Activated effector memory CD4-positive, alpha-beta T cell treated with Interleukin-2 at 50 U/mL for 16 hours (primary cell): Measurements from ENCODE around the gene SLX4.
"Not testable (repeated sequence)": the region's sequence is repeated elsewhere in the genome, so short reads cannot be mapped to it uniquely, and the experiment has no call there.

ENCODE experiments used
- DNase-seq: peaks from one replicate; pipeline ENCODE4 v3.0.0-alpha.2; 2020

Gene SLX4

GRCh38 chr16:3640632-3641501, 29.5 kb upstream of the SLX4 start:
- no peak for DNase-seq

- no peak for DNase-seq
Measured at GRCh38 chr16:3640207-3640606, 28.8 kb upstream of the SLX4 start.

GRCh38 chr16:3638916-3639644, 27.7 kb upstream of the SLX4 start:
- no peak for DNase-seq

- no peak for DNase-seq
Measured at GRCh38 chr16:3637371-3637923, 26.0 kb upstream of the SLX4 start.

GRCh38 chr16:3625911-3626732, 14.7 kb upstream of the SLX4 start:
- DNase-seq, result no peak

- no peak for DNase-seq
Measured at GRCh38 chr16:3625331-3625730, 13.9 kb upstream of the SLX4 start.

- no peak for DNase-seq
Measured at GRCh38 chr16:3623642-3624041, 12.2 kb upstream of the SLX4 start.

- no peak for DNase-seq
Measured at GRCh38 chr16:3618769-3619141, 7.3 kb upstream of the SLX4 start.

- DNase-seq, result no peak
Measured at GRCh38 chr16:3612510-3613466, 1.4 kb upstream of the SLX4 start.

GRCh38 chr16:3610698-3611145, 684 bp downstream of the SLX4 start:
- DNase-seq, result no peak

GRCh38 chr16:3609895-3610697, 1.3 kb downstream of the SLX4 start:
- no peak for DNase-seq

- DNase-seq, result not testable (repeated sequence)
Measured at GRCh38 chr16:3608976-3609375, 2.4 kb downstream of the SLX4 start.

- DNase-seq, result no peak
Measured at GRCh38 chr16:3608069-3608468, 3.3 kb downstream of the SLX4 start.

GRCh38 chr16:3607634-3608033, 3.8 kb downstream of the SLX4 start:
- DNase-seq, result no peak

GRCh38 chr16:3607161-3607560, 4.2 kb downstream of the SLX4 start:
- DNase-seq, result no peak

GRCh38 chr16:3606441-3606840, 5.0 kb downstream of the SLX4 start:
- no peak for DNase-seq

- DNase-seq, result no peak
Measured at GRCh38 chr16:3602320-3602653, 9.1 kb downstream of the SLX4 start.

- no peak for DNase-seq
Measured at GRCh38 chr16:3601614-3602319, 9.6 kb downstream of the SLX4 start.

GRCh38 chr16:3599922-3600321, 11.5 kb downstream of the SLX4 start:
- no peak for DNase-seq

- no peak for DNase-seq
Measured at GRCh38 chr16:3599121-3599520, 12.3 kb downstream of the SLX4 start.
